Measurements from ENCODE around the gene NFE2. TPM values are rescaled to one million over a fixed set of nuclear protein-coding genes. Genes with fewer than 3 reads are reported as not detected.

Gene NFE2
- polyA plus RNA-seq, 4 donors, result 0.07 to 0.30 TPM; not detected in 2

- no peak for FAIRE-seq
- DNase-seq, result peak; percentile 22 to 88
- Histone ChIP-seq H3K36me3 (ENCODE audit: control insufficient read depth in 3 of 3, insufficient read depth in 2 of 3, low read depth in 1 of 3, low read length in 3 of 3) (peaks cover 0 to 15% (median 5%) of the 10 kb centered on the region in 3 donors), H3K4me1 (ENCODE audit: control insufficient read depth in 3 of 3, insufficient read depth in 2 of 3, low read depth in 1 of 3, low read length in 2 of 3) (peaks cover 0 to 18% (median 12%) of the 10 kb centered on the region in 3 donors), H3K9me3 (ENCODE audit: control insufficient read depth in 2 of 2, insufficient read depth in 1 of 2, low read depth in 1 of 2, low read length in 1 of 2) (no peaks in the 10 kb centered on the region), H3K27ac (ENCODE audit: low read depth in 1 of 3, low read length in 2 of 3) (peak overlapping the region in 2 of 3 donors; percentile 82 to 83), H3K4me3 (ENCODE audit: low read depth in 1 of 3, low read length in 3 of 3) (peak overlapping the region in 2 of 3 donors; percentile 47 to 55), H3K27me3 (ENCODE audit: control insufficient read depth in 3 of 3, insufficient read depth in 3 of 3, low read length in 3 of 3) (no peaks in the 10 kb centered on the region)
- WGBS, 3 donors, result 14 to 56% (median 49%) methylated on average over 11 of the region's 11 CpGs
Observed at GRCh38 chr12:54259194-54260011, 41.4 kb downstream of the NFE2 start.

- no peak overlapping the region for H3K4me3 ChIP-seq (ENCODE audit: low read depth in 1 of 3, low read length in 3 of 3)
- H3K36me3 ChIP-seq (ENCODE audit: control insufficient read depth in 3 of 3, insufficient read depth in 2 of 3, low read depth in 1 of 3, low read length in 3 of 3), result peaks cover 0 to 24% (median 5%) of the 10 kb centered on the region in 3 donors
- FAIRE-seq, result no peak
- H3K4me1 ChIP-seq (ENCODE audit: control insufficient read depth in 3 of 3, insufficient read depth in 2 of 3, low read depth in 1 of 3, low read length in 2 of 3), result peaks cover 0 to 18% (median 12%) of the 10 kb centered on the region in 3 donors
- no peaks in the 10 kb centered on the region for H3K9me3 ChIP-seq (ENCODE audit: control insufficient read depth in 2 of 2, insufficient read depth in 1 of 2, low read depth in 1 of 2, low read length in 1 of 2)
- H3K27ac ChIP-seq (ENCODE audit: low read depth in 1 of 3, low read length in 2 of 3), result peak overlapping the region in 2 of 3 donors; percentile 29 to 82
- H3K27me3 ChIP-seq (ENCODE audit: control insufficient read depth in 3 of 3, insufficient read depth in 3 of 3, low read length in 3 of 3), result no peaks in the 10 kb centered on the region
- no peak for DNase-seq
Observed at GRCh38 chr12:54258201-54258681, 42.6 kb downstream of the NFE2 start.

- Histone ChIP-seq H3K4me1 (ENCODE audit: control insufficient read depth in 3 of 3, insufficient read depth in 2 of 3, low read depth in 1 of 3, low read length in 2 of 3) (peaks cover 0 to 12% (median 10%) of the 10 kb centered on the region in 3 donors), H3K27me3 (ENCODE audit: control insufficient read depth in 3 of 3, insufficient read depth in 3 of 3, low read length in 3 of 3) (no peaks in the 10 kb centered on the region), H3K9me3 (ENCODE audit: control insufficient read depth in 2 of 2, insufficient read depth in 1 of 2, low read depth in 1 of 2, low read length in 1 of 2) (no peaks in the 10 kb centered on the region), H3K27ac (ENCODE audit: low read depth in 1 of 3, low read length in 2 of 3) (no peak overlapping the region), H3K36me3 (ENCODE audit: control insufficient read depth in 3 of 3, insufficient read depth in 2 of 3, low read depth in 1 of 3, low read length in 3 of 3) (peaks cover 0 to 30% (median 5%) of the 10 kb centered on the region in 3 donors), H3K4me3 (ENCODE audit: low read depth in 1 of 3, low read length in 3 of 3) (no peak overlapping the region)
- 92% methylated on average over 8 of the region's 8 CpGs for WGBS, 3 donors
- DNase-seq (no peak), FAIRE-seq (no peak)
Observed at GRCh38 chr12:54257332-54257731, 43.5 kb downstream of the NFE2 start.

- Histone ChIP-seq H3K27me3 (ENCODE audit: control insufficient read depth in 3 of 3, insufficient read depth in 3 of 3, low read length in 3 of 3) (no peaks in the 10 kb centered on the region), H3K27ac (ENCODE audit: low read depth in 1 of 3, low read length in 2 of 3) (no peak overlapping the region), H3K4me3 (ENCODE audit: low read depth in 1 of 3, low read length in 3 of 3) (no peak overlapping the region), H3K4me1 (ENCODE audit: control insufficient read depth in 3 of 3, insufficient read depth in 2 of 3, low read depth in 1 of 3, low read length in 2 of 3) (peaks cover 0 to 2% (median 0%) of the 10 kb centered on the region in 3 donors), H3K9me3 (ENCODE audit: control insufficient read depth in 2 of 2, insufficient read depth in 1 of 2, low read depth in 1 of 2, low read length in 1 of 2) (no peaks in the 10 kb centered on the region), H3K36me3 (ENCODE audit: control insufficient read depth in 3 of 3, insufficient read depth in 2 of 3, low read depth in 1 of 3, low read length in 3 of 3) (peaks cover 0 to 48% (median 5%) of the 10 kb centered on the region in 3 donors)
- no peak for FAIRE-seq
- DNase-seq, result peak in 1 of 2 donors; percentile 67
- WGBS, 3 donors, result 67 to 85% (median 69%) methylated on average over 4 of the region's 4 CpGs
Observed at GRCh38 chr12:54253240-54253639, 47.6 kb downstream of the NFE2 start.

GRCh38 chr12:54251667-54252284 is 49.0 kb downstream of the NFE2 start:
- FAIRE-seq, result no peak
- Histone ChIP-seq H3K36me3 (ENCODE audit: control insufficient read depth in 3 of 3, insufficient read depth in 2 of 3, low read depth in 1 of 3, low read length in 3 of 3) (peaks cover 0 to 53% (median 3%) of the 10 kb centered on the region in 3 donors), H3K9me3 (ENCODE audit: control insufficient read depth in 2 of 2, insufficient read depth in 1 of 2, low read depth in 1 of 2, low read length in 1 of 2) (no peaks in the 10 kb centered on the region)

GRCh38 chr12:54249489-54249888 is 51.3 kb downstream of the NFE2 start:
- 94 to 99% (median 97%) methylated on average over 5 of the region's 5 CpGs for WGBS, 3 donors
- FAIRE-seq (no peak), DNase-seq (no peak)
- no peaks in the 10 kb centered on the region for H3K9me3 ChIP-seq (ENCODE audit: control insufficient read depth in 2 of 2, insufficient read depth in 1 of 2, low read depth in 1 of 2, low read length in 1 of 2)
- H3K27me3 ChIP-seq (ENCODE audit: control insufficient read depth in 3 of 3, insufficient read depth in 3 of 3, low read length in 3 of 3), result no peaks in the 10 kb centered on the region
- peaks cover 0 to 57% (median 0%) of the 10 kb centered on the region in 3 donors for H3K36me3 ChIP-seq (ENCODE audit: control insufficient read depth in 3 of 3, insufficient read depth in 2 of 3, low read depth in 1 of 3, low read length in 3 of 3)
- H3K4me1 ChIP-seq (ENCODE audit: control insufficient read depth in 3 of 3, insufficient read depth in 2 of 3, low read depth in 1 of 3, low read length in 2 of 3), result no peaks in the 10 kb centered on the region
- no peak overlapping the region for H3K4me3 ChIP-seq (ENCODE audit: low read depth in 1 of 3, low read length in 3 of 3)
- H3K27ac ChIP-seq (ENCODE audit: low read depth in 1 of 3, low read length in 2 of 3), result no peak overlapping the region

More at GRCh38 chr12:54251667-54252284, 49.0 kb downstream of the NFE2 start:
- Histone ChIP-seq H3K27ac (ENCODE audit: low read depth in 1 of 3, low read length in 2 of 3) (no peak overlapping the region), H3K4me3 (ENCODE audit: low read depth in 1 of 3, low read length in 3 of 3) (no peak overlapping the region), H3K27me3 (ENCODE audit: control insufficient read depth in 3 of 3, insufficient read depth in 3 of 3, low read length in 3 of 3) (no peaks in the 10 kb centered on the region), H3K4me1 (ENCODE audit: control insufficient read depth in 3 of 3, insufficient read depth in 2 of 3, low read depth in 1 of 3, low read length in 2 of 3) (no peaks in the 10 kb centered on the region)
- DNase-seq, result peak; percentile 39 to 52
- WGBS, 3 donors, result 97 to 100% (median 100%) methylated on average over 1 of the region's 1 CpG

- FAIRE-seq, result no peak
Observed at GRCh38 chr12:54246011-54246641, 54.7 kb downstream of the NFE2 start.

More at GRCh38 chr12:54246011-54246641, 54.7 kb downstream of the NFE2 start:
- Histone ChIP-seq H3K27ac (ENCODE audit: low read depth in 1 of 3, low read length in 2 of 3) (no peak overlapping the region), H3K9me3 (ENCODE audit: control insufficient read depth in 2 of 2, insufficient read depth in 1 of 2, low read depth in 1 of 2, low read length in 1 of 2) (no peaks in the 10 kb centered on the region), H3K4me1 (ENCODE audit: control insufficient read depth in 3 of 3, insufficient read depth in 2 of 3, low read depth in 1 of 3, low read length in 2 of 3) (no peaks in the 10 kb centered on the region), H3K36me3 (ENCODE audit: control insufficient read depth in 3 of 3, insufficient read depth in 2 of 3, low read depth in 1 of 3, low read length in 3 of 3) (peaks cover 0 to 54% (median 0%) of the 10 kb centered on the region in 3 donors), H3K4me3 (ENCODE audit: low read depth in 1 of 3, low read length in 3 of 3) (no peak overlapping the region), H3K27me3 (ENCODE audit: control insufficient read depth in 3 of 3, insufficient read depth in 3 of 3, low read length in 3 of 3) (no peaks in the 10 kb centered on the region)
- no peak for DNase-seq
- 88 to 92% (median 90%) methylated on average over 6 of the region's 6 CpGs for WGBS, 3 donors

Measured in small intestine (tissue), 7 donors.